HCT116 (cell line): Measurements from ENCODE around the gene TSPAN14. TPM values are rescaled to one million over a fixed set of nuclear protein-coding genes. Genes with fewer than 3 reads are reported as not detected.

Experiments used
- ATAC-seq: fragments of 200-7000 bp; cut with Tn5 transposase; 2 replicates; pipeline ENCODE4 v1.9.1; 2020; ENCODE audit warnings: mild to moderate bottlenecking, moderate library complexity
- BruUV-seq: library from RNA; stranded (reverse); fragments of 400-500 nt; replicated peaks from 2 replicates; lab custom pipeline; 2021; lab: Mats Ljungman, UMichigan
- CTCF ChIA-PET: fragments of 300-600 bp; sonication (Branson Sonifier 250); formaldehyde crosslinking; loops from one replicate; lab custom pipeline; 2021; ENCODE audit warnings: antibody characterized with exemption; lab: Charles Lee
- POLR2A ChIA-PET: fragments of 300-600, 350-600 bp; sonication (Branson Sonifier 250); formaldehyde crosslinking; loops from one replicate; lab custom pipeline; 2021; ENCODE audit warnings: antibody characterized with exemption; lab: Charles Lee
- RAD21 ChIA-PET, 2 experiments: fragments of 300-600 bp; sonication (Branson Sonifier 250); formaldehyde crosslinking; loops; one replicate each; lab custom pipeline; 2023; ENCODE audit warnings: low total read pairs in 2 of 2; ENCODE audit not compliant: uncharacterized antibody in 2 of 2, unreplicated experiment in 2 of 2, low non-redundant PET in 1 of 2; lab: Charles Lee
- DNase-seq: peaks from one replicate; pipeline ENCODE4 v3.0.0-alpha.2; 2010; ENCODE audit warnings: low read depth, low spot score
- H2AFZ ChIP-seq: fragments of 200-600 bp; shearing (Covaris generic), sonication (generic); 2 replicates; pipeline ENCODE4 v1.6.1; 2017; ENCODE audit warnings: low read depth, mixed run types, mixed read lengths, antibody characterized with exemption, low read length; ENCODE audit not compliant: poor library complexity, severe bottlenecking
- H3K27ac ChIP-seq: 2 replicates; pipeline ENCODE4 v1.5.1; 2012; ENCODE audit warnings: low read depth, low read length
- H3K27me3 ChIP-seq: fragments of 200-600 bp; sonication (generic); 2 replicates; pipeline ENCODE4 v1.6.1; 2016; ENCODE audit warnings: mixed run types, low read length, mixed read lengths; ENCODE audit not compliant: insufficient read depth
- H3K36me3 ChIP-seq, 2 experiments: fragments of 200-500 bp in 1 of 2; fragments of 200-600 bp in 1 of 2; sonication (Bioruptor generic) in 1 of 2; sonication (generic) in 1 of 2; 2 replicates each; pipeline versions ENCODE4 v1.5.1 to v1.6.1; 2014 to 2016; ENCODE audit warnings: low read length in 2 of 2, inconsistent platforms in 1 of 2, mixed read lengths in 1 of 2, mixed run types in 1 of 2; ENCODE audit not compliant: insufficient read depth in 2 of 2, control insufficient read depth in 1 of 2
- H3K4me1 ChIP-seq, 2 experiments: fragments of 200-600 bp in 1 of 2; sonication (generic) in 1 of 2; 2 replicates each; pipeline versions ENCODE4 v1.5.1 to v1.6.1; 2012 to 2017; ENCODE audit warnings: low read length in 2 of 2, inconsistent platforms in 1 of 2, mild to moderate bottlenecking in 1 of 2, mixed read lengths in 1 of 2, mixed run types in 1 of 2, moderate library complexity in 1 of 2; ENCODE audit not compliant: insufficient read depth in 2 of 2, control insufficient read depth in 1 of 2
- H3K4me2 ChIP-seq: fragments of 200-600 bp; sonication (generic); 2 replicates; pipeline ENCODE4 v1.6.1; 2017; ENCODE audit warnings: mixed run types, low read length, mixed read lengths
- H3K4me3 ChIP-seq, 2 experiments: fragments of 200-600 bp in 1 of 2; sonication (generic) in 1 of 2; replicated peaks in 1 of 2; 2 replicates each; pipeline ENCODE4 v1.5.1; 2011 to 2016; ENCODE audit warnings: low read length in 2 of 2, control low read depth in 1 of 2, low read depth in 1 of 2, mild to moderate bottlenecking in 1 of 2, mixed read lengths in 1 of 2, mixed run types in 1 of 2
- H3K79me2 ChIP-seq: fragments of 200-600 bp; sonication (generic); 2 replicates; pipeline ENCODE4 v1.6.1; 2017; ENCODE audit warnings: mild to moderate bottlenecking, mixed run types, low read length, moderate library complexity, mixed read lengths; ENCODE audit not compliant: insufficient read depth
- H3K9ac ChIP-seq: fragments of 200-600 bp; sonication (generic); 2 replicates; pipeline ENCODE4 v1.6.1; 2016; ENCODE audit warnings: low read length, mixed read lengths
- H3K9me2 ChIP-seq: fragments of 200-600 bp; sonication (generic), shearing (Covaris generic); 2 replicates; pipeline ENCODE4 v1.6.1; 2017; ENCODE audit warnings: mixed run types, mild to moderate bottlenecking, moderate library complexity; ENCODE audit not compliant: insufficient read depth
- H3K9me3 ChIP-seq, 2 experiments: fragments of 200-500 bp in 1 of 2; fragments of 200-600 bp in 1 of 2; sonication (Bioruptor generic) in 1 of 2; sonication (generic) in 1 of 2; 2 replicates each; pipeline ENCODE4 v1.6.1; 2014 to 2017; ENCODE audit warnings: low read length in 2 of 2, mixed read lengths in 2 of 2, inconsistent platforms in 1 of 2, low read depth in 1 of 2, mild to moderate bottlenecking in 1 of 2, mixed run types in 1 of 2, moderate library complexity in 1 of 2; ENCODE audit not compliant: control insufficient read depth in 1 of 2, insufficient read depth in 1 of 2
- H4K20me1 ChIP-seq: fragments of 200-600 bp; sonication (generic), shearing (Covaris generic); 2 replicates; pipeline ENCODE4 v1.6.1; 2017; ENCODE audit warnings: mixed run types, mild to moderate bottlenecking, moderate library complexity; ENCODE audit not compliant: insufficient read depth
- CBX3 ChIP-seq: IDR thresholded peaks from 2 replicates; pipeline ENCODE4 v1.6.1; 2012; ENCODE audit warnings: low read depth
- CEBPB ChIP-seq: IDR thresholded peaks from 2 replicates; pipeline ENCODE4 v1.6.1; 2012; ENCODE audit warnings: low read depth
- ELF1 ChIP-seq: IDR thresholded peaks from 2 replicates; pipeline ENCODE4 v1.6.1; 2012; ENCODE audit warnings: low read depth, borderline replicate concordance
- EZH2phosphoT487 ChIP-seq: fragments of 200-600 bp; IDR thresholded peaks from 2 replicates; pipeline ENCODE4 v1.6.1; 2018; ENCODE audit warnings: antibody characterized with exemption, borderline replicate concordance
- FOSL1 ChIP-seq: IDR thresholded peaks from 2 replicates; pipeline ENCODE4 v1.6.1; 2012; ENCODE audit warnings: low read depth
- JUND ChIP-seq: IDR thresholded peaks from 2 replicates; pipeline ENCODE4 v1.6.1; 2012
- POLR2AphosphoS5 ChIP-seq: IDR thresholded peaks from 2 replicates; pipeline ENCODE4 v1.6.1; 2011; ENCODE audit warnings: mild to moderate bottlenecking, low read depth, low read length, moderate library complexity
- RAD21 ChIP-seq: IDR thresholded peaks from 2 replicates; pipeline ENCODE4 v1.6.1; 2012; ENCODE audit warnings: low read depth, mild to moderate bottlenecking
- SIN3A ChIP-seq: IDR thresholded peaks from 2 replicates; pipeline ENCODE4 v1.6.1; 2012; ENCODE audit warnings: low read depth
- SP1 ChIP-seq: IDR thresholded peaks from 2 replicates; pipeline ENCODE4 v1.6.1; 2012; ENCODE audit warnings: low read depth
- SRF ChIP-seq: IDR thresholded peaks from 2 replicates; pipeline ENCODE4 v1.6.1; 2012; ENCODE audit warnings: low read depth
- TCF7L2 ChIP-seq: IDR thresholded peaks from 2 replicates; pipeline ENCODE4 v1.7.0; 2011; ENCODE audit warnings: borderline replicate concordance, inconsistent platforms; ENCODE audit not compliant: insufficient read depth, insufficient read length; ENCODE audit errors: extremely low read depth
- YY1 ChIP-seq: IDR thresholded peaks from 2 replicates; pipeline ENCODE4 v1.6.1; 2011; ENCODE audit warnings: low read length, low read depth, moderate library complexity, mild to moderate bottlenecking; ENCODE audit not compliant: insufficient replicate concordance; ENCODE audit errors: extremely low read depth
- ZNF274 ChIP-seq: fragments of 200-500 bp; sonication (Bioruptor generic); IDR thresholded peaks from 2 replicates; pipeline ENCODE4 v1.6.1; 2014; ENCODE audit warnings: mild to moderate bottlenecking, low read depth, low read length, inconsistent platforms
- intact Hi-C: fragments of 100-400 bp; cut with micrococcal nuclease; formaldehyde crosslinking; loops from 2 replicates; pipeline ENCODE4 v1.10.0; 2022
- total RNA-seq: library from RNA; stranded (reverse); gene quantifications from one replicate; pipeline ENCODE4 v1.2.1, GENCODE V29; 2021; ENCODE audit not compliant: unreplicated experiment
- TF ChIP-seq, protein P1 (sequence below): IDR thresholded peaks from 2 replicates; pipeline ENCODE4 v1.6.1; 2012; ENCODE audit warnings: low read depth
- TF ChIP-seq, protein P2 (sequence below): IDR thresholded peaks from 2 replicates; pipeline ENCODE4 v1.6.1; 2011; ENCODE audit warnings: mild to moderate bottlenecking, low read length, moderate library complexity; ENCODE audit not compliant: insufficient replicate concordance; ENCODE audit errors: extremely low read depth
- TF ChIP-seq, protein P3 (sequence below): IDR thresholded peaks from 2 replicates; pipeline ENCODE4 v1.6.1; 2012

The TSPAN14 gene
- total RNA-seq, 1 experiment from 2014 or later = 86.8 TPM

DNA sequence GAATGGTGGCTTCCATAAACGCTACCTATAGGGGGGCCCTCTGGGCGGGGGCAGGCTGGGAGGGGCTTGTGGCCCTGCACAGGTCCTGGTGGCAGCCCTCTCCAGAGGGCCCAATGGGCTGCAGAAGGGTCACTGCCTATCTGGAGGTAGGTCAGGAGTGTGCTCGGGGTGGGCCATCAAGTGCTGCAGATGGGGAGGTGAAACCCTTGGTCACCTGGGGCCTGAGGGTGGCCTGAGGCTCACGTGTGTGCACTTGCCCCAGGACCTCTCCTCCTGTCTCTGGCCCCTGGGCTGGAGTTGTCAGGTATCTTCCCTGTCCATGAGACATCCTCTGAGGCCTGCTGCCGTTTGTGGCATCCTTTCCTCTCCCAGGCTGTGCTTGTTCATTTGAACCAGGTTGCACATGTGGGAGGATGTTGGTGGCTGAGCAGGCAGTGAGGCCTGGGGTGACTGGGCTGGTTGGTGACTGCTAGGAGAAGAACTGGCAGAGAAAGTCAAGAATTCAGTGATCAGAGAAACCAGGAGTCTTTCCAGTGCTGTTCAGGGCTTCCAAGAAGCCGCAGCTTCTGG is 62.5 kb downstream of the TSPAN14 start:
- BruUV-seq = no TSS peak

More for the DNA sequence above, 62.5 kb downstream of the TSPAN14 start:
- ChIA-PET POLR2A (no interaction called here), CTCF (interaction anchor here (1.3 kb wide), 1 partner anchor 72 kb away, joined by 3 read pairs; no protein-coding TSS in a partner anchor), RAD21 (no interaction called here)
- no peak overlapping the region for H3K9ac ChIP-seq
- peaks cover 3% of the 10 kb centered on the region; the same call in 1 of the 2 replicates for H3K79me2 ChIP-seq
- H3K4me1 ChIP-seq = no peaks in the 10 kb centered on the region
- H3K36me3 ChIP-seq = peaks cover 36 to 45% of the 10 kb centered on the region in 2 experiments; a peak in 3 of 4 replicates
- intact Hi-C loops = no loop called here
- ATAC-seq (no peak), DNase-seq (no peak)
- TF ChIP-seq, protein P1, sequence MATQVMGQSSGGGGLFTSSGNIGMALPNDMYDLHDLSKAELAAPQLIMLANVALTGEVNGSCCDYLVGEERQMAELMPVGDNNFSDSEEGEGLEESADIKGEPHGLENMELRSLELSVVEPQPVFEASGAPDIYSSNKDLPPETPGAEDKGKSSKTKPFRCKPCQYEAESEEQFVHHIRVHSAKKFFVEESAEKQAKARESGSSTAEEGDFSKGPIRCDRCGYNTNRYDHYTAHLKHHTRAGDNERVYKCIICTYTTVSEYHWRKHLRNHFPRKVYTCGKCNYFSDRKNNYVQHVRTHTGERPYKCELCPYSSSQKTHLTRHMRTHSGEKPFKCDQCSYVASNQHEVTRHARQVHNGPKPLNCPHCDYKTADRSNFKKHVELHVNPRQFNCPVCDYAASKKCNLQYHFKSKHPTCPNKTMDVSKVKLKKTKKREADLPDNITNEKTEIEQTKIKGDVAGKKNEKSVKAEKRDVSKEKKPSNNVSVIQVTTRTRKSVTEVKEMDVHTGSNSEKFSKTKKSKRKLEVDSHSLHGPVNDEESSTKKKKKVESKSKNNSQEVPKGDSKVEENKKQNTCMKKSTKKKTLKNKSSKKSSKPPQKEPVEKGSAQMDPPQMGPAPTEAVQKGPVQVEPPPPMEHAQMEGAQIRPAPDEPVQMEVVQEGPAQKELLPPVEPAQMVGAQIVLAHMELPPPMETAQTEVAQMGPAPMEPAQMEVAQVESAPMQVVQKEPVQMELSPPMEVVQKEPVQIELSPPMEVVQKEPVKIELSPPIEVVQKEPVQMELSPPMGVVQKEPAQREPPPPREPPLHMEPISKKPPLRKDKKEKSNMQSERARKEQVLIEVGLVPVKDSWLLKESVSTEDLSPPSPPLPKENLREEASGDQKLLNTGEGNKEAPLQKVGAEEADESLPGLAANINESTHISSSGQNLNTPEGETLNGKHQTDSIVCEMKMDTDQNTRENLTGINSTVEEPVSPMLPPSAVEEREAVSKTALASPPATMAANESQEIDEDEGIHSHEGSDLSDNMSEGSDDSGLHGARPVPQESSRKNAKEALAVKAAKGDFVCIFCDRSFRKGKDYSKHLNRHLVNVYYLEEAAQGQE = no peak
- TF ChIP-seq FOSL1 = no peak
- no peak for TF ChIP-seq POLR2AphosphoS5
- no peak for TF ChIP-seq EZH2phosphoT487
- TF ChIP-seq ELF1 = no peak
- no peak for TF ChIP-seq JUND
- TF ChIP-seq RAD21 = no peak
- no peak for TF ChIP-seq YY1
- TF ChIP-seq SIN3A = no peak
- TF ChIP-seq CEBPB = no peak
- TF ChIP-seq SRF = no peak
- TF ChIP-seq ZNF274 = no peak
- no peak for TF ChIP-seq TCF7L2
- TF ChIP-seq, protein P2, sequence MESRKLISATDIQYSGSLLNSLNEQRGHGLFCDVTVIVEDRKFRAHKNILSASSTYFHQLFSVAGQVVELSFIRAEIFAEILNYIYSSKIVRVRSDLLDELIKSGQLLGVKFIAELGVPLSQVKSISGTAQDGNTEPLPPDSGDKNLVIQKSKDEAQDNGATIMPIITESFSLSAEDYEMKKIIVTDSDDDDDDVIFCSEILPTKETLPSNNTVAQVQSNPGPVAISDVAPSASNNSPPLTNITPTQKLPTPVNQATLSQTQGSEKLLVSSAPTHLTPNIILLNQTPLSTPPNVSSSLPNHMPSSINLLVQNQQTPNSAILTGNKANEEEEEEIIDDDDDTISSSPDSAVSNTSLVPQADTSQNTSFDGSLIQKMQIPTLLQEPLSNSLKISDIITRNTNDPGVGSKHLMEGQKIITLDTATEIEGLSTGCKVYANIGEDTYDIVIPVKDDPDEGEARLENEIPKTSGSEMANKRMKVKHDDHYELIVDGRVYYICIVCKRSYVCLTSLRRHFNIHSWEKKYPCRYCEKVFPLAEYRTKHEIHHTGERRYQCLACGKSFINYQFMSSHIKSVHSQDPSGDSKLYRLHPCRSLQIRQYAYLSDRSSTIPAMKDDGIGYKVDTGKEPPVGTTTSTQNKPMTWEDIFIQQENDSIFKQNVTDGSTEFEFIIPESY = no peak
- TF ChIP-seq SP1 = no peak
- no peak for TF ChIP-seq CBX3
- TF ChIP-seq, protein P3, sequence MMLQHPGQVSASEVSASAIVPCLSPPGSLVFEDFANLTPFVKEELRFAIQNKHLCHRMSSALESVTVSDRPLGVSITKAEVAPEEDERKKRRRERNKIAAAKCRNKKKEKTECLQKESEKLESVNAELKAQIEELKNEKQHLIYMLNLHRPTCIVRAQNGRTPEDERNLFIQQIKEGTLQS = no peak
- no peak overlapping the region for H3K4me2 ChIP-seq
- H3K27ac ChIP-seq = no peak overlapping the region
- no peaks in the 10 kb centered on the region for H3K27me3 ChIP-seq
- no peaks in the 10 kb centered on the region for H3K9me3 ChIP-seq
- H2AFZ ChIP-seq = no peak overlapping the region
- no peaks in the 10 kb centered on the region for H3K9me2 ChIP-seq
- no peak overlapping the region for H3K4me3 ChIP-seq
- H4K20me1 ChIP-seq = no peaks in the 10 kb centered on the region
